OCI-LY7 (cell line): ENCODE data around the gene PLA2G2F. TPM values are rescaled to one million over a fixed set of nuclear protein-coding genes. Genes with fewer than 3 reads are reported as not detected.

Experiments used
- BruUV-seq: library from RNA; stranded (reverse); fragments of 400-500 nt; replicated peaks from 2 replicates; lab custom pipeline; 2021; lab: Mats Ljungman, UMichigan
- CTCF ChIA-PET: fragments of 300-600 bp; sonication (Branson Sonifier 250); formaldehyde crosslinking; loops from one replicate; lab custom pipeline; 2022; ENCODE audit warnings: antibody characterized with exemption; ENCODE audit not compliant: unreplicated experiment; lab: Charles Lee
- POLR2A ChIA-PET: fragments of 300-600 bp; sonication (Branson Sonifier 250); formaldehyde crosslinking; loops from one replicate; lab custom pipeline; 2022; ENCODE audit warnings: antibody characterized with exemption; lab: Charles Lee
- DNase-seq: peaks from one replicate; pipeline ENCODE4 v3.0.0-alpha.2; 2015; ENCODE audit warnings: low spot score
- H2AFZ ChIP-seq: fragments of 200-600 bp; sonication (generic), shearing (Covaris generic); 2 replicates; pipeline ENCODE4 v1.6.1; 2014; ENCODE audit warnings: mild to moderate bottlenecking, antibody characterized with exemption, low read length, moderate library complexity
- H3K27ac ChIP-seq: fragments of 200-600 bp; sonication (generic); 2 replicates; pipeline ENCODE4 v1.5.1; 2014; ENCODE audit warnings: mixed run types, low read depth, mild to moderate bottlenecking, moderate library complexity, low read length, inconsistent platforms; ENCODE audit not compliant: poor library complexity, severe bottlenecking
- H3K36me3 ChIP-seq: fragments of 200-600 bp; sonication (generic); 2 replicates; pipeline ENCODE4 v1.6.1; 2014; ENCODE audit warnings: mild to moderate bottlenecking, antibody characterized with exemption, low read length, moderate library complexity, mixed read lengths; ENCODE audit not compliant: insufficient read depth
- H3K4me1 ChIP-seq: fragments of 200-600 bp; sonication (generic); 2 replicates; pipeline ENCODE4 v1.5.1; 2014; ENCODE audit warnings: mild to moderate bottlenecking, low read length; ENCODE audit not compliant: insufficient read depth, poor library complexity, severe bottlenecking
- H3K4me2 ChIP-seq: fragments of 200-600 bp; sonication (generic); 2 replicates; pipeline ENCODE4 v1.6.1; 2014; ENCODE audit warnings: mild to moderate bottlenecking, low read length
- H3K4me3 ChIP-seq: fragments of 200-600 bp; sonication (generic); 2 replicates; pipeline ENCODE4 v1.5.1; 2014; ENCODE audit warnings: mild to moderate bottlenecking, low read depth, low read length; ENCODE audit not compliant: poor library complexity, severe bottlenecking
- H3K79me2 ChIP-seq: fragments of 200-600 bp; sonication (generic); 2 replicates; pipeline ENCODE4 v1.6.1; 2016; ENCODE audit warnings: low read depth, mild to moderate bottlenecking, low read length, moderate library complexity, mixed read lengths; ENCODE audit not compliant: insufficient read depth
- H3K9me2 ChIP-seq: fragments of 200-600 bp; sonication (generic); 2 replicates; pipeline ENCODE4 v1.6.1; 2016; ENCODE audit warnings: mild to moderate bottlenecking, low read length, mixed read lengths; ENCODE audit not compliant: insufficient read depth
- H3K9me3 ChIP-seq: fragments of 200-600 bp; sonication (generic); 2 replicates; pipeline ENCODE4 v1.6.1; 2014; ENCODE audit warnings: mild to moderate bottlenecking, mixed run types, low read length, mixed read lengths
- H4K20me1 ChIP-seq: fragments of 200-600 bp; sonication (generic); 2 replicates; pipeline ENCODE4 v1.6.1; 2014; ENCODE audit warnings: mild to moderate bottlenecking, antibody characterized with exemption, low read length, moderate library complexity, mixed read lengths; ENCODE audit not compliant: insufficient read depth
- CTCF ChIP-seq: fragments of 200-600 bp; sonication (generic); conservative IDR thresholded peaks from 2 replicates; pipeline ENCODE4 v1.5.1; 2014; ENCODE audit warnings: mild to moderate bottlenecking, antibody characterized with exemption, low read length, moderate library complexity, mixed read lengths
- EZH2phosphoT487 ChIP-seq: fragments of 200-600 bp; sonication (generic); IDR thresholded peaks from 2 replicates; pipeline ENCODE4 v1.6.1; 2018; ENCODE audit warnings: low read depth, borderline replicate concordance, mild to moderate bottlenecking, mixed run types, antibody characterized with exemption, low read length, moderate library complexity, mixed read lengths
- intact Hi-C: fragments of 100-400 bp; cut with micrococcal nuclease; formaldehyde crosslinking; loops from one replicate; pipeline ENCODE4 v1.10.0; 2022; ENCODE audit not compliant: unreplicated experiment
- total RNA-seq, 2 experiments: library from RNA; depleted of rRNA in 1 of 2; stranded (reverse); fragments of >200 nt in 1 of 2; shearing (Covaris generic) in 1 of 2; gene quantifications; 2 replicates each; pipeline ENCODE4 v1.2.3, GENCODE V29; 2014 to 2022

Gene PLA2G2F
- total RNA-seq, 2 experiments from 2014 or later, result not detected

- intact Hi-C loops, result no loop called here
Measured at GRCh38 chr1:20172033-20172590, 33.0 kb downstream of the PLA2G2F start.

GRCh38 chr1:20174937-20175666, 36.0 kb downstream of the PLA2G2F start:
- H3K4me3 ChIP-seq, result peak overlapping the region; percentile 0
- POLR2A ChIA-PET, result interaction anchor here (0.9 kb wide), 1 partner anchor 38 kb away, joined by 3 read pairs; no protein-coding TSS in a partner anchor
- H3K79me2 ChIP-seq, result no peaks in the 10 kb centered on the region
- H3K4me1 ChIP-seq, result peaks cover 75% of the 10 kb centered on the region
- no peaks in the 10 kb centered on the region for H4K20me1 ChIP-seq
- H3K36me3 ChIP-seq, result no peaks in the 10 kb centered on the region; the same call in 1 of the 2 replicates
- H3K9me3 ChIP-seq, result peaks cover 5% of the 10 kb centered on the region; the same call in 1 of the 2 replicates
- H3K4me2 ChIP-seq, result peak overlapping the region; percentile 40
- TF ChIP-seq EZH2phosphoT487 (no peak), CTCF (no peak)
- intact Hi-C loops, result no loop called here
- H3K9me2 ChIP-seq, result no peaks in the 10 kb centered on the region
- CTCF ChIA-PET, result interaction anchor here (0.6 to 2.0 kb wide), 2 partner anchors 20 to 23 kb away, joined by 4 to 15 read pairs; no protein-coding TSS in a partner anchor
- no peak overlapping the region for H3K27ac ChIP-seq
- BruUV-seq, result no TSS peak
- DNase-seq, result peak; percentile 39
- H2AFZ ChIP-seq, result peak overlapping the region; percentile 86

More at GRCh38 chr1:20172033-20172590, 33.0 kb downstream of the PLA2G2F start:
- no TSS peak for BruUV-seq
- no peaks in the 10 kb centered on the region for H3K9me3 ChIP-seq
- no peak for DNase-seq
- no peaks in the 10 kb centered on the region for H4K20me1 ChIP-seq
- no peak overlapping the region for H3K4me3 ChIP-seq
- no peaks in the 10 kb centered on the region for H3K9me2 ChIP-seq
- peak overlapping the region; percentile 35; the same call in 1 of the 2 replicates for H3K4me2 ChIP-seq
- ChIA-PET POLR2A (interaction anchor here (0.5 to 1.4 kb wide), 6 partner anchors 15 to 1800 kb away, joined by 3 to 6 read pairs (median 4); no protein-coding TSS in a partner anchor), CTCF (interaction anchor here (1.0 to 1.3 kb wide), 2 partner anchors 24 to 41 kb away, joined by 3 to 4 read pairs; no protein-coding TSS in a partner anchor)
- no peak overlapping the region; the same call in 1 of the 2 replicates for H2AFZ ChIP-seq
- no peaks in the 10 kb centered on the region for H3K36me3 ChIP-seq
- H3K27ac ChIP-seq, result peak overlapping the region; percentile 32
- H3K79me2 ChIP-seq, result no peaks in the 10 kb centered on the region
- TF ChIP-seq CTCF (no peak), EZH2phosphoT487 (no peak)
- H3K4me1 ChIP-seq, result peaks cover 78% of the 10 kb centered on the region
